BE2C (cell line): ENCODE measurements around the gene ADGRB3.
"Not testable (repeated sequence)": the region's sequence is repeated elsewhere in the genome, so short reads cannot be mapped to it uniquely, and the experiment has no call there.

Source experiments
- DNase-seq: peaks from one replicate; pipeline ENCODE4 v3.0.0-alpha.2; 2020
- H3K27me3 ChIP-seq: fragments of 250-450 bp; sonication (Bioruptor Pico); 2 replicates; pipeline ENCODE4 v1.5.1; 2020; ENCODE audit warnings: mild to moderate bottlenecking
- H3K36me3 ChIP-seq: fragments of 250-450 bp; sonication (Bioruptor Pico); 2 replicates; pipeline ENCODE4 v1.5.1; 2020; ENCODE audit warnings: mild to moderate bottlenecking
- H3K4me1 ChIP-seq: fragments of 250-450 bp; sonication (Bioruptor Pico); 2 replicates; pipeline ENCODE4 v1.5.1; 2020
- H3K4me3 ChIP-seq: 2 replicates; pipeline ENCODE4 v1.5.1; 2011; ENCODE audit warnings: low read depth, low read length
- H3K9me3 ChIP-seq: fragments of 250-450 bp; sonication (Bioruptor Pico); 2 replicates; pipeline ENCODE4 v1.5.1; 2020
- TF ChIP-seq, protein P1 (sequence below): IDR thresholded peaks from 2 replicates; pipeline ENCODE4 v1.5.1; 2012; ENCODE audit warnings: mild to moderate bottlenecking, low read depth, low read length

The ADGRB3 gene

DNA sequence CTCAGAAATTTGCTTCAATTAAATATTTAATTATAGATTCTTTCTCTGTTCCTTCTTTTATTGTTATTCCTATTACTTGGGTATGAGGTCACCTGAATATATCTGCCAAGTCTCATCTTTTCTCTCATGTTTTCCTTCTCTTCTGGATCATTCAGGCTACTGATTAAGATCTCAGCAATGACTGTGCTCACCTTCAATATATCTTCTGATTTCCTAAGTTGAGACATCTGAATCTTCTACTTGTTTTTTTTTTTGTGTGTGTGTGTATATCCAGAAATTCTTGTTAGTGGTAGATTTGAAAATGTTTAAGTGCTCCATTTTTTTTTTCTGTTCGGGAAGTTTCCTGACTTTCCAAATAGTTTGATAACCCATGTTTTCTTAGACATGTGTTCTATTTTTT, 108.0 kb downstream of the ADGRB3 start:
- H3K4me3 ChIP-seq: no peak overlapping the region
- H3K27me3 ChIP-seq: no peaks in the 10 kb centered on the region
- no peaks in the 10 kb centered on the region; the same call in 1 of the 2 replicates for H3K4me1 ChIP-seq
- H3K36me3 ChIP-seq: no peaks in the 10 kb centered on the region; the same call in 1 of the 2 replicates
- no peaks in the 10 kb centered on the region for H3K9me3 ChIP-seq
- TF ChIP-seq, protein P1, sequence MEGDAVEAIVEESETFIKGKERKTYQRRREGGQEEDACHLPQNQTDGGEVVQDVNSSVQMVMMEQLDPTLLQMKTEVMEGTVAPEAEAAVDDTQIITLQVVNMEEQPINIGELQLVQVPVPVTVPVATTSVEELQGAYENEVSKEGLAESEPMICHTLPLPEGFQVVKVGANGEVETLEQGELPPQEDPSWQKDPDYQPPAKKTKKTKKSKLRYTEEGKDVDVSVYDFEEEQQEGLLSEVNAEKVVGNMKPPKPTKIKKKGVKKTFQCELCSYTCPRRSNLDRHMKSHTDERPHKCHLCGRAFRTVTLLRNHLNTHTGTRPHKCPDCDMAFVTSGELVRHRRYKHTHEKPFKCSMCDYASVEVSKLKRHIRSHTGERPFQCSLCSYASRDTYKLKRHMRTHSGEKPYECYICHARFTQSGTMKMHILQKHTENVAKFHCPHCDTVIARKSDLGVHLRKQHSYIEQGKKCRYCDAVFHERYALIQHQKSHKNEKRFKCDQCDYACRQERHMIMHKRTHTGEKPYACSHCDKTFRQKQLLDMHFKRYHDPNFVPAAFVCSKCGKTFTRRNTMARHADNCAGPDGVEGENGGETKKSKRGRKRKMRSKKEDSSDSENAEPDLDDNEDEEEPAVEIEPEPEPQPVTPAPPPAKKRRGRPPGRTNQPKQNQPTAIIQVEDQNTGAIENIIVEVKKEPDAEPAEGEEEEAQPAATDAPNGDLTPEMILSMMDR: no peak
- DNase-seq: no peak

DNA sequence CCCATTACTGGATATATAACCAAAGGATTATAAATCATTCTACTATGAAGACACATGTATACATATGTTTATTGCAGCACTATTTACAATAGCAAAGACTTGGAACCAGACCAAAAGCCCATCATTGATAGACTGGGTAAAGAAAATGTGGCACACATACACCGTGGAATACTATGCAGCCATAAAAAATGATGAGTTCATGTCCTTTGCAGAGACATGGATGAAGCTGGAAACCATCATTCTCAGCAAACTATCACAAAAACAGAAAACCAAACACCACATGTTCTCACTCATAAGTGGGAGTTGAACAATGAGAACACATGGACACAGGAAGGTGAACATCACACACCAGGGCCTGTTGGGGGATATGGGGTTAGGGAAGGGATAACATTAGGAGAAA, 109.3 kb downstream of the ADGRB3 start:
- H3K4me1 ChIP-seq, H3K27me3 ChIP-seq, DNase-seq, H3K4me3 ChIP-seq, H3K36me3 ChIP-seq, H3K9me3 ChIP-seq: not testable (repeated sequence)

DNA sequence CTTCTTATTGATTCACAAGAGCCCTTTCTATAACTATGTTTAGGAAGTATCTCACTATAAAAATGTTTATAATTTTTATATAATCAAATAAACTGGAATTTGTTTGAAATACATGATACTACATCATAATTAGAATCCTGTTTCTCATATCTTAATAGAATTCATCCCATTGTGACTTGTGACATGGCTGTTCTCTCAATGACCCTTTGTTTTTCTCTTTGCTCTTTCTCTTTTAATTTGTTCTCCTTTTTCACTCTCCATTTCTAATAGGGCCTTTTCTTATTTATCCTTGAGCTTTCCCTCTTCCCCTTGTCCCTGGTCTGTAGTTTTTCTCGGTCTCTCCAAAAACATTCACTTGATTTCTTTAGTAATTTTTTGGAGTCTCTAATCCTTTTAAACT, 111.3 kb downstream of the ADGRB3 start:
- no peaks in the 10 kb centered on the region for H3K27me3 ChIP-seq
- DNase-seq: no peak
- no peaks in the 10 kb centered on the region; the same call in 1 of the 2 replicates for H3K36me3 ChIP-seq
- no peaks in the 10 kb centered on the region for H3K9me3 ChIP-seq
- TF ChIP-seq, protein P1: no peak
- H3K4me1 ChIP-seq: peaks cover 4% of the 10 kb centered on the region; the same call in 1 of the 2 replicates
- no peak overlapping the region for H3K4me3 ChIP-seq

DNA sequence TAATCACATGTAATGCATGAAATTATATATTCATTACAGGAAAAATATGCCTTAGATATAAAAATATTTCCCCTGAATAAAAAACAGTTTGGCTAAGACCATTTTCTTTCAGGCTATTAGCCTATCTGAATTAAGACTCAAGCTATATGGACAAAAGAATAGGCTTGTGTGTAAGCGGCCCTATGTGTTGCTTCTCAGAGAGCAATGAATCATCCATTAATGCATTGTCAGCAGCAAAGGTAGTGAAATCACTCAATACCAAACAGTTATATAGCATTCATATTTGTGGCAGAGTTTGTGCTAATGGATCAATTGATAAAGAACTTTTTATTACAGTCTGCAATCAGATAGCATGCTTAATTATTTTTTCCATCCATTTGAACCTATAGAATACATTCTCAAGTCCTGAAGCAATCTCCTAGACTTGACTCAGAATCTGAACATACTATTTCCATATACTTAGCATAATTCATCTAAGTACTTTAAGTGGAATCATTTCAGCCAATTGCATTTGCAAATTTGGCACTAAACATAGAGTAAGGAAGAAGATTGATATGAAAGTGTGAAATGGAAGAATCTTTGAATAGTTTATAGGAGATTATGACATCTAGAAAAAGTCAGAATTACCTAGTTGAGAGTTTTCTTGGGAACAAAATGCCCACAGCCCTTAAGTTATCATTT, 112.2 kb downstream of the ADGRB3 start:
- H3K4me1 ChIP-seq: peaks cover 4% of the 10 kb centered on the region; the same call in 1 of the 2 replicates
- H3K9me3 ChIP-seq: no peaks in the 10 kb centered on the region
- TF ChIP-seq, protein P1: no peak
- DNase-seq: no peak
- H3K4me3 ChIP-seq: no peak overlapping the region
- H3K36me3 ChIP-seq: no peaks in the 10 kb centered on the region; the same call in 1 of the 2 replicates
- no peaks in the 10 kb centered on the region for H3K27me3 ChIP-seq

DNA sequence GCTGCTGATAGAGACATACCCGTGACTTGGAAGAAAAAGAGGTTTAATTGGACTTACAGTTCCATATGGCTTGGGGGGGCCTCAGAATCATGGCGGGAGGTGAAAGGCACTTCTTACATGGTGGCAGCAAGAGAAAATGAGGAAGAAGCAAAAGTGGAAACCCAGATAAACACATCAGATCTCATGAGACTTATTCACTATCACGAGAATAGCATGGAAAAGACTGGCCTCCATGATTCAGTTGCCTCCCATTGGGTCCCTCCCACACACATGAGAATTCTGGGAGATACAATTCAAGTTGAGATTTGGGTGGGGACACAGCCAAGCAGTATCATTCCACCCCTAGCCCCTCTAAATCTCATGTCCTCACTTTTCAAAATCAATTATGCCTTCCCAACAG, 112.8 kb downstream of the ADGRB3 start:
- not testable (repeated sequence) for H3K4me1 ChIP-seq, DNase-seq, H3K9me3 ChIP-seq, H3K36me3 ChIP-seq, H3K27me3 ChIP-seq, H3K4me3 ChIP-seq

DNA sequence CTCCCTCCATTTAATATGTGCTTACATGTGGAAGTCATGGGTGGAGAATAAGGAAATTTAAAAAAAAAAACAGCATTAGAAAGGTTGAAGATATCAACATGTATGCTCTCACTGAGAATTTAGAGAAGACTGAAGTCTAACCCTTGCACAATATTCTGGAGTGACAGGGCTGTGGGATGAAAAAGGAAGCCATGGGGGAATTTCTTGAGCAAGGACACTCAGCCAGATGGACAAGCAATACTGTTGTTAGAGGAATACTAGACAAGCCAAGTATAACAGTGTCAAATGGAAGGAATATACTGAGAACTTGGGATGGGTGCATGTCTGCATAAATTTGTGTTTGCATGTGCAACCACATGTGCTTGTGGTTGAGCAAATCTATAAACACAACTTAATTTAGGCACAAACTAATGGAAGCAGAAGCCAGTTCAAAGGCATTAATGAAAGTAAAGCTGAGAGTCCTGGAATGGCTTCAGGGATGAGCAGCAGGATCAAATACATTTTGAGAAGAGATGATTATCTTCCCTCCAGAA, 119.7 kb downstream of the ADGRB3 start:
- H3K36me3 ChIP-seq: no peaks in the 10 kb centered on the region
- no peak for DNase-seq
- TF ChIP-seq, protein P1: no peak
- H3K27me3 ChIP-seq: no peaks in the 10 kb centered on the region
- no peak overlapping the region for H3K4me3 ChIP-seq
- H3K4me1 ChIP-seq: peaks cover 30% of the 10 kb centered on the region
- no peaks in the 10 kb centered on the region for H3K9me3 ChIP-seq

DNA sequence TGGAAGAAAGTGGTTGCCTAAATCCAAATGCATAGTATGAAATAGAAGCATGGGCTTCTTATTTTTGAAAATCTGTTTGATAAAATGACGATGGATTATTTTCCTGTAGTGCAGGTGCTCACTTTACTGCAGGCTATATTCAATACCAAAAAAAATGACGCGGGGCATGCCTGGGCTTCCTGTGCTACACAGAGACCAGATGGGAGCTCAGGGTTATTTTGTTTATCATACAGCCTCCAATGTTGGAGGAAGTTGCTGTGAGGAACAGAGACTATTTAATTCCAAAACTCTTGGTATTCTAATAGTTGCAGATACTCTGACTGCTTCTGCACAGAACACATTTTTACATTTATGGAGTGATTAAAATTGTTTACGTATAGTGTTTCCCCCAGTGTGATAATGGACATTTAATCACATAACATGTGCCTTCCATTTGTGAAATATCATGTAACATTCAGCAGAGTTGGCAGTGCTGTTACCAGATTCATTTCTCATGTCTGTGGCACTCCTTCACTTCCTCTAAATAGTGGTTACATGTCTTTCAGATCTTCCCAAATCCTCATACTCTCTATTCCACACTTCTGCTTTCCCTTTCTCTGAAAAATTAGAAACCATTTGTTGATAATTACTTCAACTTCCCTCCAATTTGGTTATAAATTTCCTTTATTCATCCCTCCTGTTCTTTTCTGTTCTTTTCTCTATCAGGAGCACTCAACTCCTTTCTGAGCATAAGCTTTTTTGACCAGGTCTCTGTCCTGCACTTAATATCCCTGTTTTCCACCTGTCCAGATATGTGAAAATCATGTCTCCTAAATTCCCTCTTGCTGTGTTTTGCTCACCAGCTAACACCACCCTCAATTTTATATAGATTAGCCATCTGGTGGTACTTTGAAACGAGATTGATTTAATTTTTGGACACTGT, 121.6 kb downstream of the ADGRB3 start:
- H3K9me3 ChIP-seq: no peaks in the 10 kb centered on the region
- TF ChIP-seq, protein P1: no peak
- H3K4me1 ChIP-seq: peaks cover 40% of the 10 kb centered on the region
- DNase-seq: no peak
- H3K4me3 ChIP-seq: no peak overlapping the region
- H3K27me3 ChIP-seq: no peaks in the 10 kb centered on the region
- H3K36me3 ChIP-seq: no peaks in the 10 kb centered on the region
